G401 (cell line): Measurements from ENCODE around the gene VOPP1. TPM values are rescaled to one million over a fixed set of nuclear protein-coding genes. Genes with fewer than 3 reads are reported as not detected.

ENCODE experiments used
- DNase-seq: peaks from one replicate; pipeline ENCODE4 v3.0.0-alpha.2; 2015; ENCODE audit warnings: low spot score
- in situ Hi-C: cut with HindIII; loops from 2 replicates; pipeline ENCODE4 v1.10.0; 2016; ENCODE audit warnings: low sequenced_read_pairs, mixed read lengths
- total RNA-seq: library from RNA; depleted of rRNA; stranded (reverse); fragments of >200 nt; shearing (Covaris generic); gene quantifications from 2 replicates; pipeline ENCODE4 v1.2.3, GENCODE V29; 2014

Gene VOPP1
- total RNA-seq, 1 experiment from 2014 or later, result 38.2 TPM

DNA sequence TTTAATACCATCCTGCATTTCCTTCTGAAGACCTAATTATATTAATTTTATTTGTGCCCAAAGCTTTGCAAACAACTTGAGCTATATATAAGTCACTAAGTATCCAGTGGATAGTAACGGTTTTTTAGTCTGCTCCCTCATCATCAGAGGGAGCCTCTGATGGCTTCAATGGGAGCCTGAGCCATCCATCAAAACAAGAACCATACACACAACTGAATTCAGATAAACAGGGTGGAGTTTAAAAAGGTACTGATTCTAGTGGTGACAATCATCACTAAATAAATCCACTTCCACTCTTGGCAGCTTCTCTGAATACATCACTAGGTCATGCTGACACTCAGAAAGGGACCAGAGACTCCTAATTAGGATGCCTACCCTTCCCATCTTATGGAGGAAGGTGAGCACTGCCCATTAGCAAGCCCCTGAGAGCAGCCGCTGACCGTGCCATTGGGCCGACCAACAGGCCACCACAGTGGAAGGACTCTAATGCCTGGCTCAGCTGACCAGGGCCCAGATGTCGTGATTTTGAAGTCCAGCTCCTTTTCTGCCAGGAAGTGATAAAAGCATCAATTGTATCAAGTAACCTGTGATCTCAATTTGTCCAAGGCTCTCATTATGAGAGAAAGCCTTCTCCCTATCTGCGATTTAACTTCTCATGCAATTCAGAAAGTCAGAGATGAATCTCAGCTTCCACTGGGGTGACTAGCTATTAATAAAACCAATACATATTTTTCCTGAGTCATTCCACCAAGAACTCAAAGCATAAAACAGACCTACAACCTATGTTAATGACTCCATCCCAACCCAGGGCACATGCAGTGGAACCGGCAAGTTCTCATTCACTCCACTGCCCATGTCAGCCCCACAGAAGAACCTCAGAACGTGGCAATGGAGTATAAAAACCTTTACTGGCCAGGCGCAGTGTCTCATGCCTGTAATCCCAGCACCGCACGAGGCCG is 13.1 kb downstream of the VOPP1 start:
- DNase-seq, result no peak
- in situ Hi-C loops, result no loop called here

DNA sequence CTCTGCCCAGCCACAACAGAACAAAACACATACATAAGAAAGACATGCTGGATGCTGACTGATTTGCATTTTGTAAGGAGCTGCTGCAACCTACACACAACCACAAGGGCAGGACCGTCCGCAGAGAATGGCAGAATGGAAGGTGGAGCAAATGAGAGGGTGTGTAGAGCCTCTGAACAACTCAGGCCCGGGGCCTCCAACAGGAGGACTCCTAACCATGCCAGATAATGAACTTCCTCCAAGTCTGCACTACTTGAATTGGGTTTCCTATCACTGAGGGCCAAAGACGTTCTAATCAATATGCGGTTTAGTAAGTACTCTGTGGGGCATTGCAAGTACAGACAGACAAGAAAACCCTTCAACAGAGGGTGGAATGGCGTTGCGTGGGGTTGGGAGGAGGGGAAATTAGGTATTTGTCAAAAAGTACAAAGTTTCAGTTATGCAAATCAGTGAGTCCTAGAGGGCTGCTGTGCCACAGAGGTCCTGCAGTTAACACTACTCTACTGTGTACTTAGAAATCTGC is 14.6 kb downstream of the VOPP1 start:
- in situ Hi-C loops, result no loop called here
- DNase-seq, result no peak

GRCh38 chr7:55556492-55556891 is 15.8 kb downstream of the VOPP1 start:
- DNase-seq, result no peak
- in situ Hi-C loops, result no loop called here

DNA sequence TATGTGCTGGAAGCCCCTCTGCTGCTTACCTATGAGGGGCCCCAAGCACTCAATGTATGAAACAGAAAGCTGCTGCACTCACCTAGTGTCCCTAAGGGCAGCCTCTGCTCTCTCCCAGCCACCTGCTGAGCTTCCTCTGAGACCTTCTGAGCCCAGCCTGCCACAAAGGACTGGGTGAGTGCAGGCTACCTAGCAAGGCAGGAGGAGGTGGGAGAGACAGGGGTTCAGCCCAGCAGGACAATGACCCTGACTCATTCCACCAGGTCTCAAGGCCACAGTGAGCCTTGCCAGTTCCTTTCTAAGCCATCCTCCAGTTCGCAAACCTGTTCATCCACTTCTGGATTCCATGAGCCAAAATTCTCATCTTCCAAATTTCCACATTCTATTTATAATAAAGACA is 16.3 kb downstream of the VOPP1 start:
- in situ Hi-C loops, result no loop called here

DNA sequence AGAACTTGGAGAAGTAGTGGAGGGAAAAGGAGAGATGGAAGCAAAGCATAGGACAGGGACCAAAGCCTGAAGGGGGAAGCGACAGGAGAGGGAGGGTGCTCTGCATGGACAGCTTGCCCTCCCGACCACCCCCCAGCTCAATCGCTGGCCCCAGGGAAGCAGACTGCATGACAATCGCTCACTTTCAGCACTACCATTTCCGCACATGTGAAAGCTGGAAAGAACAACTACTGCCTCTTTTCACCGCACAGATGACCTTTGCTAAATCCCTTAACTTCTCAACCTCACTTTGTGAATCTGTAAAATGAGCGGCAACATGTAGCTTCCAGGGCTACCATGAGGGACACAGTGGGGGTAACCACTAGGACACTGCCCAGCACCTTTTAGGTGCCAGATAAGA is 17.1 kb downstream of the VOPP1 start:
- in situ Hi-C loops, result no loop called here

More for the DNA sequence above, 16.3 kb downstream of the VOPP1 start:
- DNase-seq, result no peak

DNA sequence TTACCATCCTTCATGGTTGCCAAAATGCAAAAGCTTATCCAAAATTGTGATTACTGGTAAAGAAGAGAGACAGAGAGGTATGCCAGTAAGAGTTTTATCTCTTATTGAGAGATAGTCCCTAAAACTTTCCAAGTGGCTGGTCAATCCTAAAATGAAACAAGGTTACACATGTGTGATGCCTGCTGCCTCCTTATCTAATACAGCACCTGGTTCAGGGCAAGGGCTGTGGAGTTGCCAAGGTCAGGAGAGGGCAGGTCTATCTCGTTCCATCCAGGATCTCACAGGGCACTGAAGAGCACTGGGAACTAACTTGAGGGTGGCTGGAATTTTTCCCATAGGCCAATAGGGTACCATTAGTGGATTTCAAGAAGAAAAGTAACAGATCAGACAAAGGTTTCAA is 18.3 kb downstream of the VOPP1 start:
- in situ Hi-C loops, result no loop called here
- DNase-seq, result no peak

More for the DNA sequence above, 17.1 kb downstream of the VOPP1 start:
- no peak for DNase-seq

GRCh38 chr7:55553024-55553345 is 19.3 kb downstream of the VOPP1 start:
- in situ Hi-C loops, result no loop called here
- DNase-seq, result no peak

DNA sequence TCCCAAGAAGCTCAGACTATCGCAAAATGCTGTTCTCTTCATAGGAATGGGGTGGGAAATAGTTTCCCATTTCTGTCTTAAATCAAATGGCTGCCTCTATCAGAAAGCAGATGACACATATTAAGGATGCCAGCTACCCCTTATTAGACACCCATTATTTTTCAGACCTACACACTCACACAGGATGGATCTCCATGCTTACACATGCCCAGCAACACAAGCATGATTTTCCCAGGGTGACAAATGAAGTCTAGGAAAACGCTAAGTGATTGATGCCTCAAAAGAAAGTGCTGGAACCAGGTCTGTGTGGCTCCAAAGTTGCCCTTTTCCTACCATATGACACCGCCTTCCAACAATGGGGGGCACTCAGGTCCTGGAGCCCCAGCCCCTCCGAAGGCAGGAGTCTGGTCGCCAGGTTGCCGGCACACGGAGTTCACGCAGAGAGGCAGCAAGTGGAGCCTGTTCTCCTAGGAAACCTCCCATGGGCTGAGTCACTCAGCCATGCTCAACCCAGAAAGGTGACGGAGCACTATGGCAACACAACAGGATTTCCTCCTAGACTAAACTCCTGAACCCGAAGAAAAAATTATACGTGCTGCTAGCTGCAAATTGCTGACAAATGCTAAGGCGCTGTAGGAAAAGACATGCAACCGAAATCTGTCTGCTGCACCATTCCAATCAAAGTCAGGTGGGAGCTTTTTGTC is 19.8 kb downstream of the VOPP1 start:
- in situ Hi-C loops, result no loop called here
- DNase-seq, result peak; percentile 50

GRCh38 chr7:55550841-55551537 is 21.3 kb downstream of the VOPP1 start:
- in situ Hi-C loops, result no loop called here
- no peak for DNase-seq

GRCh38 chr7:55550010-55550663 is 22.2 kb downstream of the VOPP1 start:
- DNase-seq, result no peak
- in situ Hi-C loops, result no loop called here

- in situ Hi-C loops, result no loop called here
- DNase-seq, result peak; percentile 80
Measured at GRCh38 chr7:55549457-55549856, 22.8 kb downstream of the VOPP1 start.

GRCh38 chr7:55548295-55548731 is 24.0 kb downstream of the VOPP1 start:
- DNase-seq, result no peak
- in situ Hi-C loops, result no loop called here

DNA sequence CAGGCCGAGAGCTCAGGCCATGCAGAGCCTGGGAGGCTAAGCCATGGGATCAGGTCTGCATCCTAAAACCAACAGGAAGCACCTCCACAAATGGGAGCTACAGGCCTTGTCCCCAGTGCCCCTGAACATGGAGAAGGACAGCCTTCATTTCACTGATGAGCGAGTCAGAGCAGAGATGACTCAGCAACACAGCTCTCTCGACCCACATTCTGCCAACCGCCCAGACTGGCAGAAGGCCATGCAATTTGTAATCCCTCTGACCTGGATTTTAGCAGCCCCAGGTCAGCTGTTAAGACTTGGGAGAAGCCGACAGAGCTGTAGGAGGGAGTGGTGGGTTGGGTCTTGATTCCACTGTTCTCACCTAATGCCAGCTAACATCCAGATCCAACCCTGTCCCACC is 25.5 kb downstream of the VOPP1 start:
- in situ Hi-C loops, result no loop called here
- DNase-seq, result peak; percentile 94

DNA sequence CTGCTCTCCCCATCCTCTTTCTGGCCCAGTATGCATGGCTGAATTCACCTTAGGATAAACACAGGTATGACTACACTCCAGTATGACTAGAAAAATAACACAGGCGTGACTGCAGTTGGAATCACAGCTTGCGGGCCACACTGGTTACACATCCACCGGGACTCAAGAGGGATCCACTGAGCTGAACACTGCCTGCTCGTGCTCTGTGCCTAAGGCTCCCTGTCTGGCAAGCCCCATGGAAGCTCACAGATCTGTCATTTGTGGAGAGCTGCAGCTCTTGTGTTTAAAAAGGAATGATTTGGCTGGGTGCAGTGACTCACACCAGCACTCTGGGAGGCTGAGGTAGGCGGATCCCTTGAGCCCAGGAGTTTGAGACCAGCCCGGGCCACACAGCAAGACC is 26.8 kb downstream of the VOPP1 start:
- DNase-seq, result no peak
- in situ Hi-C loops, result no loop called here

- no peak for DNase-seq
- in situ Hi-C loops, result no loop called here
Measured at GRCh38 chr7:55540226-55540858, 32.0 kb downstream of the VOPP1 start.

GRCh38 chr7:55539380-55539779 is 32.9 kb downstream of the VOPP1 start:
- no peak for DNase-seq
- in situ Hi-C loops, result no loop called here

DNA sequence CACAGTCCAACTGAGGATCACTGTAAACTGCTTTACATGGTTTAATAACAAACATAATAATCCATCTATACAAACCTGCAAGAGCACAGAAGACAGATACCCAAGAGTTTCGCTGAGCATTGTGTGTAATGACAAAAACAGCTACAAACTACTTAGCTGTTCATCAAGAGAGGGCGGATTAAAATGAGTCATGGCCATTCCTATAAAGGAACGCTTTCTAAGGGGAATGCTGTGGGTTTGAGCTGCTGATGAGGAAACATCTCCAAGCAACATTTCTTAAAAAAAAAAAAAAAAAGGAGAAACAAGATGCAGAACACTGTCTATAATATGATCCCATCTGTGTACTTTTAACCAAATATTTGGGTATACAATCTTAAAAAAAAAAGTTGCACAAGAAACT is 33.8 kb downstream of the VOPP1 start:
- in situ Hi-C loops, result no loop called here
- DNase-seq, result no peak

GRCh38 chr7:55537458-55537990 is 34.8 kb downstream of the VOPP1 start:
- in situ Hi-C loops, result no loop called here
- no peak for DNase-seq
